K562 (cell line): Measurements from ENCODE around the gene PACSIN2. TPM values are rescaled to one million over a fixed set of nuclear protein-coding genes. Genes with fewer than 3 reads are reported as not detected.

Source experiments
- ATAC-seq: fragments of 200-7000 bp; cut with Tn5 transposase; 3 replicates; pipeline ENCODE4 v1.9.1; 2020; ENCODE audit warnings: moderate library complexity
- BruUV-seq: library from RNA; stranded (reverse); fragments of 400-500 nt; replicated peaks from 2 replicates; lab custom pipeline; 2021; lab: Mats Ljungman, UMichigan
- CTCF ChIA-PET: fragments of 300-600 bp; formaldehyde crosslinking; extraction: SDS; loops from one replicate; lab custom pipeline; 2021; ENCODE audit warnings: low intra/inter-chr PET ratio; lab: Yijun Ruan, JAX
- POLR2A ChIA-PET: fragments of 300-600, 350-650 bp; sonication (Branson Sonifier 250); formaldehyde crosslinking; extraction: SDS; loops from one replicate; lab custom pipeline; 2021; ENCODE audit warnings: antibody characterized with exemption, inconsistent platforms; lab: Yijun Ruan, JAX
- DNase-seq, 4 experiments: peaks; one replicate each; pipeline versions ENCODE4 v3.0.0 to v3.0.0-alpha.2; 2011 to 2018; ENCODE audit warnings: low spot score in 3 of 4, mixed read lengths in 3 of 4; ENCODE audit errors: extremely low read depth in 1 of 4
- FAIRE-seq: peaks from 2 replicates; lab custom pipeline; 2011; peaks lifted over from hg19 to GRCh38; lab: Jason Lieb, UNC
- H2AFZ ChIP-seq: 2 replicates; pipeline ENCODE4 v1.6.0; 2011; ENCODE audit warnings: low read depth, low read length, control low read depth, inconsistent platforms
- H3K27ac ChIP-seq: fragments of 200-600 bp; 3 replicates; pipeline ENCODE4 v1.8.0; 2011; ENCODE audit warnings: low read depth, mild to moderate bottlenecking, control low read depth, inconsistent platforms, low read length, moderate library complexity, mixed read lengths; ENCODE audit errors: extremely low read depth
- H3K27me3 ChIP-seq, 2 experiments: fragments of 300-600 bp in 1 of 2; 2 replicates in 1 of 2; 3 replicates in 1 of 2; pipeline versions ENCODE4 v1.6.0 to v1.8.0; 2011; ENCODE audit warnings: inconsistent platforms in 2 of 2, low read length in 2 of 2, mild to moderate bottlenecking in 1 of 2, mixed read lengths in 1 of 2, moderate library complexity in 1 of 2; ENCODE audit not compliant: control insufficient read depth in 2 of 2, insufficient read depth in 2 of 2
- H3K36me3 ChIP-seq: fragments of 300-600 bp; 3 replicates; pipeline ENCODE4 v1.8.0; 2011; ENCODE audit warnings: mild to moderate bottlenecking, low read length, inconsistent platforms; ENCODE audit not compliant: control insufficient read depth, insufficient read depth
- H3K4me1 ChIP-seq, 2 experiments: fragments of 200-600 bp in 1 of 2; replicated peaks in 1 of 2; 2 replicates in 1 of 2; 3 replicates in 1 of 2; pipeline versions ENCODE4 v1.5.1 to v1.8.0; 2011; ENCODE audit warnings: inconsistent platforms in 2 of 2, low read length in 2 of 2, mild to moderate bottlenecking in 1 of 2, mixed read lengths in 1 of 2, moderate library complexity in 1 of 2; ENCODE audit not compliant: control insufficient read depth in 2 of 2, insufficient read depth in 2 of 2
- H3K4me2 ChIP-seq: 2 replicates; pipeline ENCODE4 v1.6.1; 2011; ENCODE audit warnings: low read length, control low read depth, inconsistent platforms, mixed read lengths; ENCODE audit not compliant: insufficient read depth
- H3K4me3 ChIP-seq: fragments of 200-600 bp; sonication (generic), shearing (Covaris generic); 2 replicates; pipeline ENCODE4 v1.5.1; 2016; ENCODE audit warnings: control low read depth, inconsistent platforms
- H3K79me2 ChIP-seq: fragments of 200-600 bp; 3 replicates; pipeline ENCODE4 v1.8.0; 2011; ENCODE audit warnings: low read length, inconsistent platforms; ENCODE audit not compliant: control insufficient read depth, insufficient read depth
- H3K9ac ChIP-seq, 2 experiments: 2 replicates each; pipeline versions ENCODE4 v1.6.0 to v1.6.1; 2011; ENCODE audit warnings: low read depth in 2 of 2, low read length in 2 of 2, control low read depth in 1 of 2, inconsistent platforms in 1 of 2, mild to moderate bottlenecking in 1 of 2, mixed read lengths in 1 of 2; ENCODE audit not compliant: insufficient read depth in 1 of 2
- H3K9me1 ChIP-seq: one replicate; pipeline ENCODE4 v1.6.0; 2011; ENCODE audit warnings: inconsistent platforms, mild to moderate bottlenecking, low read length, moderate library complexity; ENCODE audit not compliant: control insufficient read depth, insufficient read depth
- H3K9me3 ChIP-seq: replicated peaks from 2 replicates; pipeline ENCODE4 v1.5.1; 2011; ENCODE audit warnings: low read depth, low read length, inconsistent platforms; ENCODE audit not compliant: control insufficient read depth, insufficient read depth
- H4K20me1 ChIP-seq: replicated peaks from 2 replicates; pipeline ENCODE4 v1.6.1; 2011; ENCODE audit warnings: low read length, inconsistent platforms, mixed read lengths; ENCODE audit not compliant: control insufficient read depth, insufficient read depth
- BRD4 ChIP-seq: fragments of 200-600 bp; sonication (generic); IDR thresholded peaks from 2 replicates; pipeline ENCODE4 v1.6.1; 2017; ENCODE audit warnings: inconsistent platforms
- CEBPG ChIP-seq, 3 experiments: fragments of 200-800 bp in 1 of 3; sonication (Bioruptor generic) in 1 of 3; sonication (generic) in 1 of 3; formaldehyde crosslinking in 1 of 3; IDR thresholded peaks in 2 of 3; conservative IDR thresholded peaks in 1 of 3; 2 replicates each; pipeline versions ENCODE4 v1.6.1 to v1.8.0; 2016 to 2022; ENCODE audit warnings: missing compliant biosample characterization in 2 of 3, missing genetic modification characterization in 2 of 3, mild to moderate bottlenecking in 1 of 3, missing genetic modification reagents in 1 of 3
- CREB1 ChIP-seq, 2 experiments: sonication (generic) in 1 of 2; formaldehyde crosslinking in 1 of 2; IDR thresholded peaks; 2 replicates each; pipeline versions ENCODE4 v1.6.1 to v1.8.0; 2012 to 2022; ENCODE audit warnings: inconsistent platforms in 1 of 2, mild to moderate bottlenecking in 1 of 2, missing genetic modification reagents in 1 of 2, moderate library complexity in 1 of 2
- FIP1L1 ChIP-seq: fragments of 200-400 bp; formaldehyde crosslinking; IDR thresholded peaks from 2 replicates; pipeline ENCODE4 v1.6.1; 2018; ENCODE audit warnings: mild to moderate bottlenecking, low read depth, low read length; ENCODE audit not compliant: poor library complexity, severe bottlenecking
- MCM2 ChIP-seq: fragments of 450-650 bp; IDR thresholded peaks from 2 replicates; pipeline ENCODE4 v1.6.1; 2017; ENCODE audit warnings: low read depth, mild to moderate bottlenecking
- MCM5 ChIP-seq: fragments of 450-650 bp; IDR thresholded peaks from 2 replicates; pipeline ENCODE4 v1.6.1; 2016; ENCODE audit warnings: low read depth
- MED1 ChIP-seq: sonication (generic); formaldehyde crosslinking; IDR thresholded peaks from 2 replicates; pipeline ENCODE4 v1.8.1; 2023; ENCODE audit warnings: missing genetic modification reagents, borderline replicate concordance
- NR4A1 ChIP-seq, 2 experiments: fragments of 250-450 bp in 1 of 2; fragments of 450-650 bp in 1 of 2; sonication (Bioruptor Pico) in 1 of 2; IDR thresholded peaks; 2 replicates each; pipeline versions ENCODE4 v1.4.0 to v1.6.1; 2016 to 2020; ENCODE audit warnings: mild to moderate bottlenecking in 2 of 2, missing compliant biosample characterization in 1 of 2, missing genetic modification characterization in 1 of 2, moderate library complexity in 1 of 2
- POLR2G ChIP-seq: fragments of 200-400 bp; formaldehyde crosslinking; IDR thresholded peaks from 2 replicates; pipeline ENCODE4 v1.6.1; 2017; ENCODE audit warnings: low read depth, mild to moderate bottlenecking, antibody characterized with exemption, low read length, moderate library complexity
- RBM22 ChIP-seq: fragments of 200-400 bp; formaldehyde crosslinking; IDR thresholded peaks from 2 replicates; pipeline ENCODE4 v1.6.1; 2018; ENCODE audit warnings: low read length, low read depth; ENCODE audit not compliant: poor library complexity, severe bottlenecking
- RCOR1 ChIP-seq, 2 experiments: IDR thresholded peaks; 2 replicates each; pipeline ENCODE4 v1.6.1; 2012; ENCODE audit warnings: low read depth in 2 of 2, low read length in 2 of 2, borderline replicate concordance in 1 of 2, improper control_type of control experiment in 1 of 2
- TBP ChIP-seq: optimal IDR thresholded peaks from 2 replicates; pipeline ENCODE3; 2011; ENCODE audit warnings: low read depth, low read length, improper control_type of control experiment
- ZNF354B ChIP-seq: fragments of 250-450 bp; sonication (Bioruptor Pico); IDR thresholded peaks from 2 replicates; pipeline ENCODE4 v1.4.0; 2020
- ZNF695 ChIP-seq: fragments of 450-650 bp; formaldehyde crosslinking; IDR thresholded peaks from 2 replicates; pipeline ENCODE4 v1.4.0; 2020; ENCODE audit warnings: mild to moderate bottlenecking, moderate library complexity
- WGBS: fragments of 100-300 bp; shearing (Covaris generic); methylation state at CpG from one replicate; pipeline ENCODE4 v1.1.6; 2016; ENCODE audit warnings: low coverage, mixed read lengths; ENCODE audit not compliant: insufficient coverage; ENCODE audit errors: missing lambda C conversion rate; 5-methylcytosine and 5-hydroxymethylcytosine counted together
- in situ Hi-C: fragments of 300-500 bp; cut with MboI; formaldehyde crosslinking; loops from 4 replicates; pipeline ENCODE4 v1.15.0; 2018; ENCODE audit warnings: inconsistent platforms, mixed read lengths
- intact Hi-C: fragments of 100-400 bp; cut with micrococcal nuclease; formaldehyde crosslinking; loops from 2 replicates; pipeline ENCODE4 v1.14.2; 2022
- polyA plus RNA-seq, 8 experiments: library from polyadenylated mRNA; depleted of rRNA in 4 of 8; stranded (reverse) in 5 of 8; unstranded in 3 of 8; fragments of >200 nt; fragmentation: Nextera tagmentation in 2 of 8; fragmentation: Illumina TruSeq in 1 of 8; extraction: Ambion mirVana in 2 of 8; extraction: Trizol in 1 of 8; gene quantifications; 2 replicates each; pipeline versions ENCODE4 v1.2.1 to v1.2.3, GENCODE V29; 2011 to 2014; ENCODE audit warnings: inconsistent platforms in 1 of 8, missing spikeins in 1 of 8
- total RNA-seq, 7 experiments: library from RNA; depleted of rRNA in 6 of 7; stranded (reverse); fragments of >200 nt in 6 of 7; fragmentation: Illumina TruSeq in 2 of 7; extraction: Trizol in 2 of 7; gene quantifications; 2 replicates each; pipeline versions ENCODE4 v1.2.1 to v1.2.3, GENCODE V29; 2011 to 2021; ENCODE audit warnings: low replicate concordance in 1 of 7
- TF ChIP-seq, protein P1 (sequence below): fragments of 200-800 bp; sonication (Bioruptor generic); IDR thresholded peaks from 2 replicates; pipeline ENCODE4 v1.6.1; 2017; ENCODE audit warnings: missing genetic modification characterization, missing compliant biosample characterization
- TF ChIP-seq, protein P2 (sequence below), 2 experiments: fragments of 450-650 bp in 1 of 2; IDR thresholded peaks; 2 replicates each; pipeline ENCODE4 v1.6.1; 2011 to 2017; ENCODE audit warnings: low read depth in 2 of 2, antibody characterized with exemption in 1 of 2, borderline replicate concordance in 1 of 2, low read length in 1 of 2, mild to moderate bottlenecking in 1 of 2, mixed read lengths in 1 of 2; ENCODE audit not compliant: control insufficient read depth in 1 of 2

PACSIN2 gene
- total and polyA plus RNA-seq, 9 of the 15 experiments (the other 6 are each of a cell fraction or from before 2014, with no cell fraction given) = 0.45 to 45.1 (median 23.9) TPM

DNA sequence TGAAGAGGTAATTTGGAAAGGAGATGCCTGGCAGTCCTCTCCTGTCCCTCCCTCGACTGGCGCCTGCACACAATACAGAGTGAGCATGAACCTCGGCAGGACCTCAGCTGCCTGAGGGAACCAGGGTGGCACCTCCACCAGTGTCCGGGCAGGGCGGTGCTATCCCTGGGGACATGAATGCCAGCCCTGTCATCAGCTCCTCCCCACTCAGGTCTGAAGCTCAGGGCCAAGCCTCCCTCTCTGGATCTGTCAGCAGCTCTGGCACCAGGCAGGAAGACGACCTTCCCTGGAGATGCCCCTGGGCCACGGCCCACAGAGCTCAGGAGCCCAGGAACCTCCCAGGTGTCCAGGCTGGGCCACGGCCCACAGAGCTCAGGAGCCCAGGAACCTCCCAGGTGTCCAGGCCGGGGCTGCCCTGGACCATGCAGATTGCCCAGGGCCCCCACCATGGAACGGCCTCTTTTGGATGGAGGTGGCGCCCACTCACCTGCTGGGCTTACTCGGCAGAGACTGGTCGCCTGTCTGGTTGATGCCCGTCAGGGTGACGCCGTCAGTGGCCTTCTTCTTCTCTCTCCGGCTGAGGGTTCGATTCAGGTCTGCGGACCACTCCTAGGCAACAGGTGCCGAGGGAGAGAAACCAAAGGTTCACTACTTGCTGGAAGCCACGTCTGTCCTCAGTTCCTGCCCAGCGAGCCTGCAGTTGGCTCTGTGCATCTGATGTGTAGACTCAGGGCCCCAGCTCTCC lies 136.2 kb downstream of the PACSIN2 start:
- CTCF ChIA-PET = no interaction called here
- TF ChIP-seq CEBPG (CRISPR knock-in tag; IDR thresholded peaks at IDR 0.05) (no peak), CEBPG (tag; conservative IDR thresholded peaks at IDR 0.05 in 1 of 2, IDR thresholded peaks at IDR 0.05 in 1 of 2) (no peak), MED1 (no peak), CREB1 (IDR thresholded peaks at IDR 0.05) (no peak), CREB1 (CRISPR knock-in tag; IDR thresholded peaks at IDR 0.05) (no peak), ZNF695 (no peak), TBP (no peak), ZNF354B (CRISPR knock-in tag) (no peak), MCM2 (no peak), RCOR1 (IDR thresholded peaks at IDR 0.05; ENCODE audit: borderline replicate concordance in 1 of 2, low read depth in 2 of 2, low read length in 2 of 2) (no peak), FIP1L1 (no peak), NR4A1 (CRISPR knock-in tag; IDR thresholded peaks at IDR 0.05) (no peak), NR4A1 (tag; IDR thresholded peaks at IDR 0.05) (no peak), RBM22 (peak; percentile 33), MCM5 (no peak), POLR2G (0 out of 2 replicates have a peak, but pooled peaks have one; percentile 29), BRD4 (no peak)
- TF ChIP-seq, protein P1, sequence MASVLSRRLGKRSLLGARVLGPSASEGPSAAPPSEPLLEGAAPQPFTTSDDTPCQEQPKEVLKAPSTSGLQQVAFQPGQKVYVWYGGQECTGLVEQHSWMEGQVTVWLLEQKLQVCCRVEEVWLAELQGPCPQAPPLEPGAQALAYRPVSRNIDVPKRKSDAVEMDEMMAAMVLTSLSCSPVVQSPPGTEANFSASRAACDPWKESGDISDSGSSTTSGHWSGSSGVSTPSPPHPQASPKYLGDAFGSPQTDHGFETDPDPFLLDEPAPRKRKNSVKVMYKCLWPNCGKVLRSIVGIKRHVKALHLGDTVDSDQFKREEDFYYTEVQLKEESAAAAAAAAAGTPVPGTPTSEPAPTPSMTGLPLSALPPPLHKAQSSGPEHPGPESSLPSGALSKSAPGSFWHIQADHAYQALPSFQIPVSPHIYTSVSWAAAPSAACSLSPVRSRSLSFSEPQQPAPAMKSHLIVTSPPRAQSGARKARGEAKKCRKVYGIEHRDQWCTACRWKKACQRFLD (CRISPR knock-in tag) = no peak
- TF ChIP-seq, protein P2, sequence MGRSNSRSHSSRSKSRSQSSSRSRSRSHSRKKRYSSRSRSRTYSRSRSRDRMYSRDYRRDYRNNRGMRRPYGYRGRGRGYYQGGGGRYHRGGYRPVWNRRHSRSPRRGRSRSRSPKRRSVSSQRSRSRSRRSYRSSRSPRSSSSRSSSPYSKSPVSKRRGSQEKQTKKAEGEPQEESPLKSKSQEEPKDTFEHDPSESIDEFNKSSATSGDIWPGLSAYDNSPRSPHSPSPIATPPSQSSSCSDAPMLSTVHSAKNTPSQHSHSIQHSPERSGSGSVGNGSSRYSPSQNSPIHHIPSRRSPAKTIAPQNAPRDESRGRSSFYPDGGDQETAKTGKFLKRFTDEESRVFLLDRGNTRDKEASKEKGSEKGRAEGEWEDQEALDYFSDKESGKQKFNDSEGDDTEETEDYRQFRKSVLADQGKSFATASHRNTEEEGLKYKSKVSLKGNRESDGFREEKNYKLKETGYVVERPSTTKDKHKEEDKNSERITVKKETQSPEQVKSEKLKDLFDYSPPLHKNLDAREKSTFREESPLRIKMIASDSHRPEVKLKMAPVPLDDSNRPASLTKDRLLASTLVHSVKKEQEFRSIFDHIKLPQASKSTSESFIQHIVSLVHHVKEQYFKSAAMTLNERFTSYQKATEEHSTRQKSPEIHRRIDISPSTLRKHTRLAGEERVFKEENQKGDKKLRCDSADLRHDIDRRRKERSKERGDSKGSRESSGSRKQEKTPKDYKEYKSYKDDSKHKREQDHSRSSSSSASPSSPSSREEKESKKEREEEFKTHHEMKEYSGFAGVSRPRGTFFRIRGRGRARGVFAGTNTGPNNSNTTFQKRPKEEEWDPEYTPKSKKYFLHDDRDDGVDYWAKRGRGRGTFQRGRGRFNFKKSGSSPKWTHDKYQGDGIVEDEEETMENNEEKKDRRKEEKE (IDR thresholded peaks at IDR 0.05; ENCODE audit: borderline replicate concordance in 1 of 2, control insufficient read depth in 1 of 2, low read depth in 2 of 2, low read length in 1 of 2) = no peak

More for the DNA sequence above, 136.2 kb downstream of the PACSIN2 start:
- no peak overlapping the region for H2AFZ ChIP-seq
- in situ Hi-C loops (no loop called here), intact Hi-C loops (no loop called here)
- ATAC-seq (no peak), DNase-seq (no peak), FAIRE-seq (no peak)
- H3K9ac ChIP-seq = no peak overlapping the region; a peak in 1 of 4 replicates
- BruUV-seq = no TSS peak
- 97% methylated on average over 11 of the region's 22 CpGs for WGBS
- H3K4me3 ChIP-seq = no peak overlapping the region
- H4K20me1 ChIP-seq = no peaks in the 10 kb centered on the region
- no peaks in the 10 kb centered on the region for H3K9me1 ChIP-seq
- POLR2A ChIA-PET = interaction anchor here (0.7 to 0.8 kb wide), 2 partner anchors 90 to 1794 kb away, joined by 3 read pairs; no protein-coding TSS in a partner anchor
- no peaks in the 10 kb centered on the region for H3K9me3 ChIP-seq
- no peaks in the 10 kb centered on the region for H3K27me3 ChIP-seq
- H3K36me3 ChIP-seq = peaks cover 46% of the 10 kb centered on the region; the same call in 2 of the 3 replicates
- no peaks in the 10 kb centered on the region for H3K79me2 ChIP-seq
- H3K27ac ChIP-seq = no peak overlapping the region
- H3K4me1 ChIP-seq = no peaks in the 10 kb centered on the region
- H3K4me2 ChIP-seq = no peak overlapping the region
